ENCODE results near the gene RTN4RL2.

RTN4RL2 gene

DNA sequence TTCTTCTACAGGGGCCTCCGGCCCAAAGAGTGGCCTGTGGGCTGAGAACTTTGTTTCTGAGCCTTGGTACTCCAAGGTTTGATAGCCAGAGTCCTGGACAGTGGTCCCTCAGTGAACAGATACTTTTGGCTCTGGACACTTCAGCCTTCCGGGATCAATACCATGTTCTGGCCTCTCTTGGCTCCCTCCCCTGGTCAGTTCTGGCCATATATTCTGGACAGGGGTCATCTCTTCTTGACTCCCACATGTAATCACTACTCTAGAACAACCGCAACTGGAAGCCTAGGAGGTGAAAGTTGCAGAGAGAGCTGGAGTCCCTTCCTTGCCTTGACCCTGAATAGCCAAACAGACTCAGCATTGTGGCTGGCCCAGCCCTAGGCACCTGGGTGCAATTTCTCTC is 2.3 kb downstream of the RTN4RL2 start:
- H3K9me3 ChIP-seq (ENCODE audit: severe bottlenecking): no peaks in the 10 kb centered on the region
- peaks cover 90% of the 10 kb centered on the region for H3K27me3 ChIP-seq (ENCODE audit: insufficient read depth, low read depth, severe bottlenecking)
- TF ChIP-seq, protein P1, sequence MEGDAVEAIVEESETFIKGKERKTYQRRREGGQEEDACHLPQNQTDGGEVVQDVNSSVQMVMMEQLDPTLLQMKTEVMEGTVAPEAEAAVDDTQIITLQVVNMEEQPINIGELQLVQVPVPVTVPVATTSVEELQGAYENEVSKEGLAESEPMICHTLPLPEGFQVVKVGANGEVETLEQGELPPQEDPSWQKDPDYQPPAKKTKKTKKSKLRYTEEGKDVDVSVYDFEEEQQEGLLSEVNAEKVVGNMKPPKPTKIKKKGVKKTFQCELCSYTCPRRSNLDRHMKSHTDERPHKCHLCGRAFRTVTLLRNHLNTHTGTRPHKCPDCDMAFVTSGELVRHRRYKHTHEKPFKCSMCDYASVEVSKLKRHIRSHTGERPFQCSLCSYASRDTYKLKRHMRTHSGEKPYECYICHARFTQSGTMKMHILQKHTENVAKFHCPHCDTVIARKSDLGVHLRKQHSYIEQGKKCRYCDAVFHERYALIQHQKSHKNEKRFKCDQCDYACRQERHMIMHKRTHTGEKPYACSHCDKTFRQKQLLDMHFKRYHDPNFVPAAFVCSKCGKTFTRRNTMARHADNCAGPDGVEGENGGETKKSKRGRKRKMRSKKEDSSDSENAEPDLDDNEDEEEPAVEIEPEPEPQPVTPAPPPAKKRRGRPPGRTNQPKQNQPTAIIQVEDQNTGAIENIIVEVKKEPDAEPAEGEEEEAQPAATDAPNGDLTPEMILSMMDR (IDR thresholded peaks at IDR 0.05; ENCODE audit: low read depth, low read length): no peak
- no peak for DNase-seq
- no peak overlapping the region for H3K27ac ChIP-seq
- H3K36me3 ChIP-seq: no peaks in the 10 kb centered on the region
- H3K4me3 ChIP-seq (ENCODE audit: low read depth, low read length): no peak overlapping the region

DNA sequence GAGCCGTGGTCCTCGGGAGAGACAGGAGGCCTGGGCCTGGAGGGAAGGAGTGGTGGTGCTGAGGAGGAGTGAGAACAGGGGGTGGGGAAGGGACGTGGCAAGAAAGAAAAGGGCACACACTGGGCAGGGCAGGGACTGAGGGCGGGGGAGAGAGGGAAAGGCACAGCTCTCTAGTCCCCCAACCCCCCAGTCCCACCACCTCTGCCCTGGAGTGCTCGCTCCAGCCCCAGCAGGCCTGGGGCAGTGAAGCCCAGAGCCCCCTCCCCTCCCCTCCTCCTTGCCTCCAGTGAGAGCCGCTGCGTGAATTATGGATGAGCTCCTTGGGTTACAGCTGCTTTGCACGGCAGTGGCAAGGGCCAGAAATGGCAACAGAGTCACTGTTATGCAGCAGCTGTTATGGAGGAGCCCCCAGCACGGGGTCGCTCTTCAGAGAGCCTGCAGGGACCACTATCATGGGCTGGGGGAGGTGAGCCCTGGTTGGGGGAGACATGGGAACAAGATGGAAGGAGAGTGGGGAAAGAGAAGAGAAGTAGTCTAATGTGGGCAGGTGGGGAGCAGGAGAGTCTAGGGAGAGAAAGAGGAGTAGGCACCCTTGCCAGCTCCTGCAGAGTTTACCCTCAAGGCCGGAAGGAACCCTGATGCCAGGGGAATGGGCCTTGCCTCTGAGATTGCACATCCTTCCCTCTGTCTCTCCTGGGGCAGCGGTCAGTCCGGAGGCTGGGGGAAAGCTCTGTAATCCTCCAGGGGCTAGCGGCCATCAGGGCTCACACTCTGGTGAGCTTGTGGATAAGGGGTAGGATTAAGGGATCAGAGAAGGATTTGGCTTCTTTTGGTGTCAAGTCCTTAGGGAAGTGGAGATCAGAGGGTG is 3.6 kb downstream of the RTN4RL2 start:
- Histone ChIP-seq H3K36me3 (no peaks in the 10 kb centered on the region), H3K9me3 (ENCODE audit: severe bottlenecking) (no peaks in the 10 kb centered on the region), H3K27ac (no peak overlapping the region), H3K4me3 (ENCODE audit: low read depth, low read length) (no peak overlapping the region), H3K27me3 (ENCODE audit: insufficient read depth, low read depth, severe bottlenecking) (peaks cover 88% of the 10 kb centered on the region)
- TF ChIP-seq, protein P1 (IDR thresholded peaks at IDR 0.05; ENCODE audit: low read depth, low read length): no peak
- DNase-seq: peak; percentile 79

GRCh38 chr11:57464539-57465181 is 4.3 kb downstream of the RTN4RL2 start:
- Histone ChIP-seq H3K36me3 (no peaks in the 10 kb centered on the region), H3K27me3 (ENCODE audit: insufficient read depth, low read depth, severe bottlenecking) (peaks cover 88% of the 10 kb centered on the region), H3K4me3 (ENCODE audit: low read depth, low read length) (no peak overlapping the region), H3K9me3 (ENCODE audit: severe bottlenecking) (no peaks in the 10 kb centered on the region), H3K27ac (no peak overlapping the region)
- no peak for DNase-seq
- TF ChIP-seq, protein P1 (IDR thresholded peaks at IDR 0.05; ENCODE audit: low read depth, low read length): no peak

GRCh38 chr11:57466680-57467079 is 6.4 kb downstream of the RTN4RL2 start:
- no peaks in the 10 kb centered on the region for H3K36me3 ChIP-seq
- TF ChIP-seq, protein P1 (IDR thresholded peaks at IDR 0.05; ENCODE audit: low read depth, low read length): no peak
- no peak overlapping the region for H3K27ac ChIP-seq
- no peak overlapping the region for H3K4me3 ChIP-seq (ENCODE audit: low read depth, low read length)
- H3K27me3 ChIP-seq (ENCODE audit: insufficient read depth, low read depth, severe bottlenecking): peaks cover 75% of the 10 kb centered on the region
- no peak for DNase-seq
- H3K9me3 ChIP-seq (ENCODE audit: severe bottlenecking): no peaks in the 10 kb centered on the region

DNA sequence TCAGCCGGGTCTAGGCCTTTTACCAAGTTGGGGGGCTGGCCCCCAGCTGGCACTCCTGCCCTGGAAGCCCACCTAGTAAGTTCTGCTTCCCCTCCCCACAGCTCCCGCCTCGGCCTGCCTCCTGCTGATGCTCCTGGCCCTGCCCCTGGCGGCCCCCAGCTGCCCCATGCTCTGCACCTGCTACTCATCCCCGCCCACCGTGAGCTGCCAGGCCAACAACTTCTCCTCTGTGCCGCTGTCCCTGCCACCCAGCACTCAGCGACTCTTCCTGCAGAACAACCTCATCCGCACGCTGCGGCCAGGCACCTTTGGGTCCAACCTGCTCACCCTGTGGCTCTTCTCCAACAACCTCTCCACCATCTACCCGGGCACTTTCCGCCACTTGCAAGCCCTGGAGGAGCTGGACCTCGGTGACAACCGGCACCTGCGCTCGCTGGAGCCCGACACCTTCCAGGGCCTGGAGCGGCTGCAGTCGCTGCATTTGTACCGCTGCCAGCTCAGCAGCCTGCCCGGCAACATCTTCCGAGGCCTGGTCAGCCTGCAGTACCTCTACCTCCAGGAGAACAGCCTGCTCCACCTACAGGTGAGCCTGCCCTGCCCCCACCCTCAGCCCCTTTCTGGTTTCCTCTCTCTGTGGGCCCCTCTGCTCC is 7.3 kb downstream of the RTN4RL2 start:
- H3K27me3 ChIP-seq (ENCODE audit: insufficient read depth, low read depth, severe bottlenecking): peaks cover 70% of the 10 kb centered on the region
- no peaks in the 10 kb centered on the region for H3K36me3 ChIP-seq

More for the DNA sequence above, 7.3 kb downstream of the RTN4RL2 start:
- H3K9me3 ChIP-seq (ENCODE audit: severe bottlenecking): no peaks in the 10 kb centered on the region
- no peak overlapping the region for H3K4me3 ChIP-seq (ENCODE audit: low read depth, low read length)
- no peak for DNase-seq
- TF ChIP-seq, protein P1 (IDR thresholded peaks at IDR 0.05; ENCODE audit: low read depth, low read length): no peak
- H3K27ac ChIP-seq: no peak overlapping the region
